Measurements from ENCODE around the gene RNF223.

- TF ChIP-seq POLR2A (IDR thresholded peaks at IDR 0.05) (no peak), CTCF (IDR thresholded peaks at IDR 0.05) (no peak)
These were observed 7.5 kb downstream of the RNF223 start for GRCh38 chr1:1066403-1067283.

Data from tibial nerve (tissue), 3 donors.